Measurements from ENCODE around the gene ADCK1.

DNA sequence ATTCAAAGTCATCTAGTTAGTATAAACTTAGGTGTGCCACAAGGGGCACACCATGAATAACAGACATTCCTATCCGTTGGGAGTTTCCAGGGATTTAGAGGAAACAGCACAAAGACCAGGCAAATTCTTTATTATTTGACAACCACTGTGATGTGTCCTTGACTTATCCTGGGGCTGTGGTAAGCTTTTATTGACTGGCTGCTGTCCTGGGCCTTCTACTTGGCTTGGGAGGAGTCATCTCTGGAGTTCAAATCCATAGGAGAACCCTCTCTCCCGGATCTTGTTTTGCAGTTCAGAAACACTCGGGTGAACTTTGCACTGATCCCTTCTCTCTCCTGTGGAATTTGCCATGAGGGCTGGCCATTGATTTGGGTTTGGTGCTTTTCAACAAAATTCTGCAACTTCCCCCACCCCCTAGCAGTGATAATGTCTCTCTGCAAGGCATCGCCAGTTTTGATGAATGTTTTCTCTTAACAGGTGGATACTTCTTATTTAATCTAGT is 136.3 kb downstream of the ADCK1 start:
- TF ChIP-seq, protein P1, sequence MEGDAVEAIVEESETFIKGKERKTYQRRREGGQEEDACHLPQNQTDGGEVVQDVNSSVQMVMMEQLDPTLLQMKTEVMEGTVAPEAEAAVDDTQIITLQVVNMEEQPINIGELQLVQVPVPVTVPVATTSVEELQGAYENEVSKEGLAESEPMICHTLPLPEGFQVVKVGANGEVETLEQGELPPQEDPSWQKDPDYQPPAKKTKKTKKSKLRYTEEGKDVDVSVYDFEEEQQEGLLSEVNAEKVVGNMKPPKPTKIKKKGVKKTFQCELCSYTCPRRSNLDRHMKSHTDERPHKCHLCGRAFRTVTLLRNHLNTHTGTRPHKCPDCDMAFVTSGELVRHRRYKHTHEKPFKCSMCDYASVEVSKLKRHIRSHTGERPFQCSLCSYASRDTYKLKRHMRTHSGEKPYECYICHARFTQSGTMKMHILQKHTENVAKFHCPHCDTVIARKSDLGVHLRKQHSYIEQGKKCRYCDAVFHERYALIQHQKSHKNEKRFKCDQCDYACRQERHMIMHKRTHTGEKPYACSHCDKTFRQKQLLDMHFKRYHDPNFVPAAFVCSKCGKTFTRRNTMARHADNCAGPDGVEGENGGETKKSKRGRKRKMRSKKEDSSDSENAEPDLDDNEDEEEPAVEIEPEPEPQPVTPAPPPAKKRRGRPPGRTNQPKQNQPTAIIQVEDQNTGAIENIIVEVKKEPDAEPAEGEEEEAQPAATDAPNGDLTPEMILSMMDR (IDR thresholded peaks at IDR 0.05; ENCODE audit: insufficient read depth, low read length, poor library complexity, severe bottlenecking), result no peak
- TF ChIP-seq EZH2phosphoT487 (conservative IDR thresholded peaks at IDR 0.05; ENCODE audit: low read length), result no peak
